Fibroblast of skin of abdomen (primary cell): ENCODE results near the gene SLC37A1.
"Not testable (repeated sequence)": the region's sequence is repeated elsewhere in the genome, so short reads cannot be mapped to it uniquely, and the experiment has no call there.

Source experiments
- DNase-seq: peaks from one replicate; pipeline ENCODE4 v3.0.0-alpha.2; 2013

Gene SLC37A1

GRCh38 chr21:42622284-42622683 lies 108.6 kb downstream of the SLC37A1 start:
- no peak for DNase-seq

DNA sequence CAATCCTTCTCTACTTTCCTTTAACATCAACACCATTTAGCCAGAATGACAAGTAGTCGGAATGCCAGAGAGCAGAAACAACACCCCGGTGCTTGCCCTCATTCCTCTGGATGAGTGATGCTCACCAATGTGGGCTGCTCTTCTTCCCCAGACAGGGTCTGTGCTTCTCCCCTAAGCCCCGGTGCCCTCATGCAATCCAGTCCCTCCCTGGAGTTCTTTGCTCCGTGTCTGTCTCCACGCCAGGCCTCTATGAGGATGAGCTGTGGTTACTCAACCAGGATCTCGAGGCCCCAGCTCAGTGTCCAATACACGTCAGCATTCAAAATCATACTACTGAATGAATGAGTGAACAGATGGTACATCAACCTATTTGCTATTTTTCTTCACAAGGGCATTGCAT lies 110.0 kb downstream of the SLC37A1 start:
- DNase-seq: no peak

DNA sequence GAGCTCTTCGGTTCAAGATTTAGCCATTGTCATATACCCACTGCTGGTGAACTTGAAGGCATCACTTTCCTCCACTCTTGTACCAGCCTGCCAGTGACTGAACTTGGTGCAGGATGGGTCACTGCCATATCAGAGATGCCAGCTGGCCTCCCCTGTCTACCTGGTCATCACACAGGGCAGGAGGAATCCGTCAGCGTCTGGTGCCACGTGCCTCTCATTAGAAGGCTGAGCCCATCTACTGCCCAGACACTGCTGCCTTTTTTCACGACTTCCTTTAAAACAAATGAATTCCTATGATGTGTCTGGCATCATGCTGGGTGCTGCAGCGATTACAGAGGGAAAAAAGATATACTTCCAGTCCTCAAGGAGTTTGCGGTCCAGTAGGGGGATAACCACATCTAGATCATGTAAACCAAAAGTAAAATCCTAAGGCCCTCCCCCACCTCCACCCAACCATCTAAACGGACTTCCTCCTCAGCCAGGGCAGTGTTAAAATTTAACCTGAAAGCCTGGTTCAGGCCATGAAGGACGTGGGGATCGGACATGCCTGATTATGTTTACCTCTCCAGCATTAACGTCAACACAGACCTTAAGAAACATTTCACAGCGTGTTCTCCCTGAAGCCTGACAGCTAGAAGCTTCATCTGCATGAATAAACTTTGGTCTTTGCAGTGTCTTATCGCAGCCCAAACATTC lies 110.6 kb downstream of the SLC37A1 start:
- DNase-seq: no peak

DNA sequence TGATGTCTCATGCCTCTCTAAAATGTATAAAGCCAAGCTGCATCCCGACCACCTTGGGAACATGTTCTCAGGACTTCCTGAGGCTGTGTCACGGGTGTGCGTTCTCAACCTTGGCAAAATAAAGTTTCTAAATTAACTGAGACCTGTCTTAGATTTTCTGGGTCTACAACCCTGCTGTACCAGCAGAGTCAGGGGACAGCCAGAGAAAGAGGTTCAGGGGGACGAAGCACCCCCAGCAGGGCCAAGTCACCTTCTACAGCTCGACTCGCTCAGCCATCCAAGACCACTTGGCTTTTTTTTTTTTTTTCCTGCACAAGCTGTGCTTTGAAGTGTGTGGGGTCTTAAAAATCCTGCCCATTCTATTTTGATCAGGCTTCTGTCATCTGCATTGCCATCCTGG lies 111.3 kb downstream of the SLC37A1 start:
- no peak for DNase-seq

DNA sequence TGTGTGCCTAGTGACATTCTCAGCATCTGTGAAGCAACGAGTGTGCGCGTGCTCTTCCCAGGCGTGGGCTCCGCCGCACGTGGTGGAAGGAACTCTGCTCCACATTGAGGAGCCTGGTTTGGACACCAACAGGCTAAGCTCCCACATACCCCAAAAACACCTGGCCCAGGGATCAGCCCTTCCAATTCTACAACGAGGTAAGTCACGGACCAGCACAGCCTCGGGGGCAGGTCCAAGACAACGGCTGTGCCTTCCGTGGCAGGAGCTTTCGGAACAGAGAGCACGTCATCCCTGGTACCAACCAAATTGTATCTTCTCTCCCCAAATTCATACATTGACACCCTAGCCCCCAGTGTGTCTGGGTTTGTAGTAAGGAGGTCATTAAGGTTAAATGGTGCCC lies 112.5 kb downstream of the SLC37A1 start:
- no peak for DNase-seq

- no peak for DNase-seq
Measured at GRCh38 chr21:42627527-42628289, 114.1 kb downstream of the SLC37A1 start.

DNA sequence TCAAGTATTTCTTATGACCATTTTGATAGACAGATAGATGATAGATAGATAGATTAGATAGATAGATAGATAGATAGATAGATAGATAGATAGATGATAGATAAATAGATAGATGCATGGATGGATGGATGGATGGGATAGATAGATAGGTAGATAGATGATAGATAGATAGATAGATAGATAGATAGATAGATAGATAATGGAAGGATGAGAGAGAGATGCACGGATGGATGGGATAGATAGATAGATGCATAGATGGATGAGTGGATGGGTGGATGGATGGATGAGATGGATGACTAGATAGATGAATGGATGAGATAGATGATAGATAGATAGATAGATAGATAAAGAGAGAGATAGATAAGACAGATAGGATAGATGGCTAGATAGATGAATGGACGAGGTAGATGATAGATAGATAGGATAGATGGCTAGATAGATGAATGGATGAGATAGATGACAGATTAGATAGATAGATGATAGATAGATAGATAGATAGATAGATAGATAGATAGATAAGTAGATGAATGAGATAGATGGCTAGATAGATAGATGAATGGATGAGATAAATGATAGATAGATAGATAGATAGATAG lies 114.9 kb downstream of the SLC37A1 start:
- DNase-seq: not testable (repeated sequence)

- no peak for DNase-seq
Measured at GRCh38 chr21:42629933-42630589, 116.4 kb downstream of the SLC37A1 start.

- no peak for DNase-seq
Measured at GRCh38 chr21:42630626-42631025, 117.0 kb downstream of the SLC37A1 start.
